K562 (cell line): Measurements from ENCODE around the gene VEGFB. TPM values are rescaled to one million over a fixed set of nuclear protein-coding genes. Genes with fewer than 3 reads are reported as not detected.

ENCODE experiments used
- ATF6 ChIP-seq: sonication (generic); formaldehyde crosslinking; IDR thresholded peaks from 2 replicates; pipeline ENCODE4 v1.4.0; 2020; ENCODE audit warnings: mild to moderate bottlenecking, missing genetic modification reagents
- CEBPB ChIP-seq: fragments of 450-650 bp; IDR thresholded peaks from 2 replicates; pipeline ENCODE4 v1.6.1; 2016; ENCODE audit warnings: missing genetic modification characterization, missing compliant biosample characterization
- CREB5 ChIP-seq: fragments of 250-450 bp; sonication (Bioruptor Pico); IDR thresholded peaks from 2 replicates; pipeline ENCODE4 v1.5.0; 2020; ENCODE audit warnings: mild to moderate bottlenecking
- GMEB1 ChIP-seq: fragments of 250-450 bp; sonication (Bioruptor Pico); IDR thresholded peaks from 2 replicates; pipeline ENCODE4 v1.4.0; 2020; ENCODE audit warnings: mild to moderate bottlenecking
- GTF2E2 ChIP-seq: fragments of 200-800 bp; sonication (Bioruptor generic); IDR thresholded peaks from 2 replicates; pipeline ENCODE4 v1.6.1; 2016; ENCODE audit warnings: missing genetic modification characterization, missing compliant biosample characterization
- L3MBTL2 ChIP-seq: fragments of 450-650 bp; IDR thresholded peaks from 2 replicates; pipeline ENCODE4 v1.6.1; 2016; ENCODE audit warnings: mild to moderate bottlenecking, moderate library complexity
- NRF1 ChIP-seq, 2 experiments: fragments of 450-650 bp; IDR thresholded peaks in 1 of 2; conservative IDR thresholded peaks in 1 of 2; 2 replicates each; pipeline ENCODE4 v1.6.1; 2014; ENCODE audit warnings: mild to moderate bottlenecking in 2 of 2
- PHF20 ChIP-seq: fragments of 450-650 bp; IDR thresholded peaks from 2 replicates; pipeline ENCODE4 v1.6.1; 2018; ENCODE audit not compliant: partially characterized antibody
- PREB ChIP-seq: sonication (generic); formaldehyde crosslinking; IDR thresholded peaks from 2 replicates; pipeline ENCODE4 v1.8.1; 2023; ENCODE audit warnings: mild to moderate bottlenecking, missing genetic modification reagents
- SMAD4 ChIP-seq: fragments of 250-450 bp; sonication (Bioruptor Pico); conservative IDR thresholded peaks from 2 replicates; pipeline ENCODE4 v1.8.0; 2021; ENCODE audit warnings: inconsistent platforms, mild to moderate bottlenecking, moderate library complexity
- THAP12 ChIP-seq: fragments of 250-450 bp; sonication (Bioruptor Pico); IDR thresholded peaks from 2 replicates; pipeline ENCODE4 v1.9.0; 2021; ENCODE audit warnings: mild to moderate bottlenecking, inconsistent platforms
- TSC22D4 ChIP-seq: fragments of 450-650 bp; IDR thresholded peaks from 2 replicates; pipeline ENCODE4 v1.6.1; 2016; ENCODE audit warnings: missing genetic modification characterization, missing biosample characterization, control low read depth
- U2AF1 ChIP-seq: fragments of 200-400 bp; formaldehyde crosslinking; optimal IDR thresholded peaks from 2 replicates; pipeline ENCODE3; 2017; ENCODE audit warnings: mild to moderate bottlenecking, low read depth, low read length, moderate library complexity
- ZKSCAN8 ChIP-seq: fragments of 200-800 bp; sonication (Bioruptor generic); IDR thresholded peaks from 2 replicates; pipeline ENCODE4 v1.6.1; 2016; ENCODE audit warnings: missing genetic modification characterization, missing compliant biosample characterization
- ZNF165 ChIP-seq: fragments of 250-450 bp; sonication (Bioruptor Pico); IDR thresholded peaks from 2 replicates; pipeline ENCODE4 v1.4.0; 2020; ENCODE audit warnings: borderline replicate concordance
- ZNF232 ChIP-seq: sonication (generic); formaldehyde crosslinking; IDR thresholded peaks from 2 replicates; pipeline ENCODE4 v1.8.0; 2022; ENCODE audit warnings: mild to moderate bottlenecking, missing genetic modification reagents
- ZNF282 ChIP-seq: sonication (generic); formaldehyde crosslinking; IDR thresholded peaks from 2 replicates; pipeline ENCODE4 v1.8.1; 2023; ENCODE audit warnings: missing genetic modification reagents
- ZNF311 ChIP-seq: fragments of 250-450 bp; sonication (Bioruptor Pico); IDR thresholded peaks from 2 replicates; pipeline ENCODE4 v1.4.0; 2020; ENCODE audit warnings: mild to moderate bottlenecking, moderate library complexity
- ZNF561 ChIP-seq: fragments of 450-650 bp; formaldehyde crosslinking; conservative IDR thresholded peaks from 2 replicates; pipeline ENCODE4 v1.4.0; 2020; ENCODE audit warnings: mild to moderate bottlenecking, moderate library complexity
- ZSCAN29 ChIP-seq: fragments of 450-650 bp; IDR thresholded peaks from 2 replicates; pipeline ENCODE4 v1.6.1; 2017
- polyA plus RNA-seq, 8 experiments: library from polyadenylated mRNA; depleted of rRNA in 4 of 8; stranded (reverse) in 5 of 8; unstranded in 3 of 8; fragments of >200 nt; fragmentation: Nextera tagmentation in 2 of 8; fragmentation: Illumina TruSeq in 1 of 8; extraction: Ambion mirVana in 2 of 8; extraction: Trizol in 1 of 8; gene quantifications; 2 replicates each; pipeline versions ENCODE4 v1.2.1 to v1.2.3, GENCODE V29; 2011 to 2014; ENCODE audit warnings: inconsistent platforms in 1 of 8, missing spikeins in 1 of 8
- total RNA-seq, 7 experiments: library from RNA; depleted of rRNA in 6 of 7; stranded (reverse); fragments of >200 nt in 6 of 7; fragmentation: Illumina TruSeq in 2 of 7; extraction: Trizol in 2 of 7; gene quantifications; 2 replicates each; pipeline versions ENCODE4 v1.2.1 to v1.2.3, GENCODE V29; 2011 to 2021; ENCODE audit warnings: low replicate concordance in 1 of 7

The VEGFB gene
- total and polyA plus RNA-seq, 9 of the 15 experiments (the other 6 are each of a cell fraction or from before 2014, with no cell fraction given): 11.0 to 83.4 (median 25.7) TPM

GRCh38 chr11:64269540-64270220 is 35.3 kb downstream of the VEGFB start (continued):
- TF ChIP-seq CEBPB (tag) (peak; percentile 96), THAP12 (CRISPR knock-in tag) (no peak), ATF6 (CRISPR knock-in tag) (peak; percentile 80; the same call in 1 of the 2 replicates), PREB (peak; percentile 88), ZNF282 (CRISPR knock-in tag) (peak; percentile 70; the same call in 1 of the 2 replicates), ZNF561 (CRISPR knock-in tag) (peak; percentile 76; the same call in 1 of the 2 replicates), ZNF165 (CRISPR knock-in tag) (no peak), ZSCAN29 (0 out of 2 replicates have a peak, but pooled peaks have one; percentile 16), NRF1 (conservative IDR thresholded peaks at IDR 0.05 in 1 of 2, IDR thresholded peaks at IDR 0.05 in 1 of 2) (peak; percentile 95 to 96), PHF20 (peak; percentile 56), TSC22D4 (tag) (no peak), SMAD4 (CRISPR knock-in tag) (peak; percentile 43), GMEB1 (CRISPR knock-in tag) (0 out of 2 replicates have a peak, but pooled peaks have one; percentile 4), ZNF311 (CRISPR knock-in tag) (no peak), U2AF1 (peak; percentile 84), L3MBTL2 (peak; percentile 63; the same call in 1 of the 2 replicates), ZKSCAN8 (CRISPR knock-in tag) (peak; percentile 57; the same call in 1 of the 2 replicates), CREB5 (CRISPR knock-in tag) (0 out of 2 replicates have a peak, but pooled peaks have one; percentile 55), ZNF232 (CRISPR knock-in tag) (0 out of 2 replicates have a peak, but pooled peaks have one; percentile 37), GTF2E2 (tag) (peak; percentile 90; the same call in 1 of the 2 replicates)
